Measurements from ENCODE around the gene ARHGEF4.

The ARHGEF4 gene

GRCh38 chr2:130819226-130819607 is 17.5 kb upstream of the ARHGEF4 start:
- no peak for DNase-seq

- DNase-seq = no peak
Measured at GRCh38 chr2:130819608-130820278, 17.0 kb upstream of the ARHGEF4 start.

GRCh38 chr2:130820279-130820861 is 16.3 kb upstream of the ARHGEF4 start:
- no peak for DNase-seq

- no peak for DNase-seq
Measured at GRCh38 chr2:130821867-130822266, 14.8 kb upstream of the ARHGEF4 start.

- no peak for DNase-seq
Measured at GRCh38 chr2:130822766-130823165, 13.9 kb upstream of the ARHGEF4 start.

GRCh38 chr2:130823171-130823885 is 13.4 kb upstream of the ARHGEF4 start:
- no peak for DNase-seq

- DNase-seq = no peak
Measured at GRCh38 chr2:130823886-130824491, 12.7 kb upstream of the ARHGEF4 start.

- DNase-seq = peak; percentile 43
Measured at GRCh38 chr2:130824492-130825061, 12.1 kb upstream of the ARHGEF4 start.

- DNase-seq = no peak
Measured at GRCh38 chr2:130825231-130825965, 11.3 kb upstream of the ARHGEF4 start.

GRCh38 chr2:130825966-130826253 is 10.8 kb upstream of the ARHGEF4 start:
- no peak for DNase-seq

GRCh38 chr2:130826419-130826818 is 10.3 kb upstream of the ARHGEF4 start:
- DNase-seq = no peak

GRCh38 chr2:130826821-130827501 is 9.8 kb upstream of the ARHGEF4 start:
- no peak for DNase-seq

- DNase-seq = no peak
Measured at GRCh38 chr2:130827502-130828251, 9.0 kb upstream of the ARHGEF4 start.

GRCh38 chr2:130828461-130828860 is 8.3 kb upstream of the ARHGEF4 start:
- DNase-seq = no peak

GRCh38 chr2:130829015-130829414 is 7.7 kb upstream of the ARHGEF4 start:
- DNase-seq = no peak

GRCh38 chr2:130830538-130830937 is 6.2 kb upstream of the ARHGEF4 start:
- no peak for DNase-seq

- no peak for DNase-seq
Measured at GRCh38 chr2:130831356-130831755, 5.4 kb upstream of the ARHGEF4 start.

GRCh38 chr2:130832296-130832940 is 4.3 kb upstream of the ARHGEF4 start:
- no peak for DNase-seq

- DNase-seq = no peak
Measured at GRCh38 chr2:130834091-130834930, 2.4 kb upstream of the ARHGEF4 start.

Data from COR-L47 (cell line).